DMS114 treated with DMSO at 0.1 percent for 48 hours (cell line): ENCODE measurements around the gene C20orf141.
"Not testable (repeated sequence)": the region's sequence is repeated elsewhere in the genome, so short reads cannot be mapped to it uniquely, and the experiment has no call there.

Source experiments
- DNase-seq: peaks from one replicate; lab custom pipeline; 2025; ENCODE audit not compliant: unreplicated experiment; lab: John Stamatoyannopoulos, UW

Gene C20orf141

GRCh38 chr20:2820084-2820895 lies 5.5 kb downstream of the C20orf141 start:
- DNase-seq: no peak

- DNase-seq: no peak
These were observed 6.4 kb downstream of the C20orf141 start for GRCh38 chr20:2820896-2821869.

GRCh38 chr20:2822073-2822472 lies 7.3 kb downstream of the C20orf141 start:
- DNase-seq: no peak

- DNase-seq: no peak
These were observed 11.0 kb downstream of the C20orf141 start for GRCh38 chr20:2825761-2826160.

- no peak for DNase-seq
These were observed 11.9 kb downstream of the C20orf141 start for GRCh38 chr20:2826655-2827054.

GRCh38 chr20:2829376-2829775 lies 14.6 kb downstream of the C20orf141 start:
- no peak for DNase-seq

- not testable (repeated sequence) for DNase-seq
These were observed 16.4 kb downstream of the C20orf141 start for GRCh38 chr20:2831206-2831605.

GRCh38 chr20:2833761-2834160 lies 19.0 kb downstream of the C20orf141 start:
- DNase-seq: no peak

- DNase-seq: no peak
These were observed 19.8 kb downstream of the C20orf141 start for GRCh38 chr20:2834401-2835110.

- no peak for DNase-seq
These were observed 20.6 kb downstream of the C20orf141 start for GRCh38 chr20:2835331-2835796.

- no peak for DNase-seq
These were observed 21.2 kb downstream of the C20orf141 start for GRCh38 chr20:2836035-2836434.

- DNase-seq: no peak
These were observed 22.6 kb downstream of the C20orf141 start for GRCh38 chr20:2837221-2837960.

GRCh38 chr20:2838170-2838797 lies 23.5 kb downstream of the C20orf141 start:
- no peak for DNase-seq

- no peak for DNase-seq
These were observed 24.3 kb downstream of the C20orf141 start for GRCh38 chr20:2838847-2839671.

GRCh38 chr20:2839732-2840137 lies 24.9 kb downstream of the C20orf141 start:
- DNase-seq: no peak

GRCh38 chr20:2840138-2840966 lies 25.6 kb downstream of the C20orf141 start, which contains the start of the genes PCED1A and VPS16:
TSS of gene PCED1A (minus strand) at chr20:2840655. CDS start at chr20:2839912, 743 bp downstream.
TSS of gene VPS16 (plus strand) at chr20:2840745. CDS start at chr20:2840775, 30 bp downstream.
- DNase-seq: peak; percentile 71

- peak; percentile 51 for DNase-seq
These were observed 26.3 kb downstream of the C20orf141 start for GRCh38 chr20:2840967-2841531.

- DNase-seq: no peak
These were observed 30.8 kb downstream of the C20orf141 start for GRCh38 chr20:2845607-2846006.
